Loucy (cell line): ENCODE measurements around the gene IL20.

Source experiments
- CTCF ChIP-seq: fragments of 200-600 bp; sonication (generic); conservative IDR thresholded peaks from 2 replicates; pipeline ENCODE4 v1.5.1; 2014; ENCODE audit warnings: mild to moderate bottlenecking, antibody characterized with exemption, low read length
- EZH2phosphoT487 ChIP-seq: fragments of 200-600 bp; IDR thresholded peaks from 2 replicates; pipeline ENCODE4 v1.6.1; 2018; ENCODE audit warnings: antibody characterized with exemption, mild to moderate bottlenecking, moderate library complexity, borderline replicate concordance

- no peak for TF ChIP-seq CTCF
- no peak for TF ChIP-seq EZH2phosphoT487
Observed at GRCh38 chr1:206892351-206892984, 27.0 kb downstream of the IL20 start.
